ENCODE data around the gene MCM6.

DNA sequence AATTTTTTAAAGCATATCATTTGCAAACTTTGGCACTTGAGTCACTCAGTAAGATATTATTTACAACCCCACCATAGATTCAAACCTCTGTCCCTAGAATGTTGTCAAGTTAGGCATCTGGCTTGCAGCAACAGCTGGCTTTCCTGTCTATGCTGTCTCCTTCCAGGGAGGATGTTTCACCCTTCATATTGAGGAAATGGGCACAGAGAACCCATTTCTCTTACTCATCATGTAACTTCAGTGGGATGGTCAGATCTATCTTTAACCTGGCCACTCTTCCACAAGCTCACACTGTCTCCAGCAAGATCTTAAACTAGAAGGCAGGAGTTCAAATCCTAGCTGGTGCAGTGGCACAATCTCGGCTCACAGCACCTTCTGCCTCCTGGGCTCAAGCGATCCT lies 55.1 kb downstream of the MCM6 start:
- TF ChIP-seq, protein P1, sequence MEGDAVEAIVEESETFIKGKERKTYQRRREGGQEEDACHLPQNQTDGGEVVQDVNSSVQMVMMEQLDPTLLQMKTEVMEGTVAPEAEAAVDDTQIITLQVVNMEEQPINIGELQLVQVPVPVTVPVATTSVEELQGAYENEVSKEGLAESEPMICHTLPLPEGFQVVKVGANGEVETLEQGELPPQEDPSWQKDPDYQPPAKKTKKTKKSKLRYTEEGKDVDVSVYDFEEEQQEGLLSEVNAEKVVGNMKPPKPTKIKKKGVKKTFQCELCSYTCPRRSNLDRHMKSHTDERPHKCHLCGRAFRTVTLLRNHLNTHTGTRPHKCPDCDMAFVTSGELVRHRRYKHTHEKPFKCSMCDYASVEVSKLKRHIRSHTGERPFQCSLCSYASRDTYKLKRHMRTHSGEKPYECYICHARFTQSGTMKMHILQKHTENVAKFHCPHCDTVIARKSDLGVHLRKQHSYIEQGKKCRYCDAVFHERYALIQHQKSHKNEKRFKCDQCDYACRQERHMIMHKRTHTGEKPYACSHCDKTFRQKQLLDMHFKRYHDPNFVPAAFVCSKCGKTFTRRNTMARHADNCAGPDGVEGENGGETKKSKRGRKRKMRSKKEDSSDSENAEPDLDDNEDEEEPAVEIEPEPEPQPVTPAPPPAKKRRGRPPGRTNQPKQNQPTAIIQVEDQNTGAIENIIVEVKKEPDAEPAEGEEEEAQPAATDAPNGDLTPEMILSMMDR (IDR thresholded peaks at IDR 0.05) = no peak
- no peak for TF ChIP-seq POLR2AphosphoS5 (IDR thresholded peaks at IDR 0.05)
- no peak for TF ChIP-seq POLR2A (IDR thresholded peaks at IDR 0.05)
- TF ChIP-seq EP300 (IDR thresholded peaks at IDR 0.05) = no peak
